ENCODE data around the gene ZCCHC24.

- no peak for TF ChIP-seq CTCF (IDR thresholded peaks at IDR 0.05)
- TF ChIP-seq POLR2A (IDR thresholded peaks at IDR 0.05): no peak
Observed at GRCh38 chr10:79375321-79376077, 69.9 kb downstream of the ZCCHC24 start.
